ENCODE measurements around the gene CEACAM21.

CEACAM21 gene

DNA sequence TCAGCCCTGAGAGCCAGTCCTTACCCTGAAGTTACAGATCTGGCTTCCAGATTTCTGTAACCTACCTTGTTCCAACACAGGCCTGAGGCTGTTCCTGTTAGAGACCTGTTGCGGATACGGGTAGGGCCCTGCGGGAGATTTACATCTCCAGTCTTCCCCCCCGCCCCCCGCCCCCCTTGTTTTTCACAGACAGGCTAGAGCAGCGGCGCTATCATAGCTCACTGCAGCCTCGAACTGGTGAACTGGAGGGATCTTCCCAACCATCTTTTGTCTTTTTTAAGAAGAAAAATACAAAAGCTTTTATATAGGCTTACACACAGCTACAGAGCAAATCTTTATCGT lies 10.6 kb upstream of the CEACAM21 start:
- TF ChIP-seq, protein P1, sequence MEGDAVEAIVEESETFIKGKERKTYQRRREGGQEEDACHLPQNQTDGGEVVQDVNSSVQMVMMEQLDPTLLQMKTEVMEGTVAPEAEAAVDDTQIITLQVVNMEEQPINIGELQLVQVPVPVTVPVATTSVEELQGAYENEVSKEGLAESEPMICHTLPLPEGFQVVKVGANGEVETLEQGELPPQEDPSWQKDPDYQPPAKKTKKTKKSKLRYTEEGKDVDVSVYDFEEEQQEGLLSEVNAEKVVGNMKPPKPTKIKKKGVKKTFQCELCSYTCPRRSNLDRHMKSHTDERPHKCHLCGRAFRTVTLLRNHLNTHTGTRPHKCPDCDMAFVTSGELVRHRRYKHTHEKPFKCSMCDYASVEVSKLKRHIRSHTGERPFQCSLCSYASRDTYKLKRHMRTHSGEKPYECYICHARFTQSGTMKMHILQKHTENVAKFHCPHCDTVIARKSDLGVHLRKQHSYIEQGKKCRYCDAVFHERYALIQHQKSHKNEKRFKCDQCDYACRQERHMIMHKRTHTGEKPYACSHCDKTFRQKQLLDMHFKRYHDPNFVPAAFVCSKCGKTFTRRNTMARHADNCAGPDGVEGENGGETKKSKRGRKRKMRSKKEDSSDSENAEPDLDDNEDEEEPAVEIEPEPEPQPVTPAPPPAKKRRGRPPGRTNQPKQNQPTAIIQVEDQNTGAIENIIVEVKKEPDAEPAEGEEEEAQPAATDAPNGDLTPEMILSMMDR (IDR thresholded peaks at IDR 0.05; ENCODE audit: low read depth, low read length) = no peak
- no peak overlapping the region for H3K4me3 ChIP-seq (ENCODE audit: low read depth, low read length)
- in situ Hi-C loops (cut with HindIII; ENCODE audit: low sequenced_read_pairs) = no loop called here
- no peak for DNase-seq (ENCODE audit: low read depth, low spot score)

DNA sequence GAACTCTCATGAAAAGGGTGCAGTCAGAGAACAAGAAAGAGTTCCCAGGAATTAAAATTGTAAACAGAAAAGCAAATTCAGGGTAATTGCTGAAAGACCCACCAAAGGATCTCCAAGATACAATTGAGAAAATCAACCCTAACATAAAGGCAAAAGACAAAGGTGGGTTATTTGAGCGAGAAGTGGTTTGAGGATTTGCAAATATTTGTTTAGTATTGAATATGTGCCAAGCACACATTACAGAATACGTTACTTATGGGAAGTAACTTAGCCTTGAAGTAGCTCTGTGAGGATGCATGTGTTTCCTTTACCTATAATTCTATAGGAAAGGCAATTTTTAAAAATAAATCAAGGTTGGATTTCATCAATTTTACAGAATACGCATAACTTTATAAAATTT lies 10.0 kb upstream of the CEACAM21 start:
- DNase-seq (ENCODE audit: low read depth, low spot score) = no peak
- in situ Hi-C loops (cut with HindIII; ENCODE audit: low sequenced_read_pairs) = no loop called here
- TF ChIP-seq, protein P1 (IDR thresholded peaks at IDR 0.05; ENCODE audit: low read depth, low read length) = no peak
- H3K4me3 ChIP-seq (ENCODE audit: low read depth, low read length) = no peak overlapping the region

- H3K4me3 ChIP-seq (ENCODE audit: low read depth, low read length) = no peak overlapping the region
- DNase-seq (ENCODE audit: low read depth, low spot score) = no peak
- in situ Hi-C loops (cut with HindIII; ENCODE audit: low sequenced_read_pairs) = no loop called here
- TF ChIP-seq, protein P1 (IDR thresholded peaks at IDR 0.05; ENCODE audit: low read depth, low read length) = no peak
Measured at GRCh38 chr19:41569481-41570150, 6.3 kb upstream of the CEACAM21 start.

DNA sequence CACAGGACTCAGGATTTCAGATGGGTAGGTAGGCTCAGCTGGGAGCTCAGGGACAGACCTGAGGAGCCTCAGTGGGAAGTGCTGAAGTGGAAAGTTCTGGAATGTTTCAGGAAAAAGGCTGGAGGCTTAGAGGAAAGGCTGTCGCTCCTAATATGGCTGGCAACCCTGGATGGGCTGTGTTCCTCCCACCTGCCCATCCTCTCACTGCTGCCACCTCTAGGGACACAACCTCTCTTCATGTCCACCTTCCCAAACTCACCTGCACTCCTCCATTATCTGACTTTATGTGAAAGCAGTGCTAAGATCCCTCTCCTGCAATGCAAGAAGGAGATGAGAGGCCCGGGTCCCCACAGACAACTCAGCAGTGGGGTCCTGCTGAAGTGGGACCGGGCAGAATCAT lies 5.8 kb upstream of the CEACAM21 start:
- DNase-seq (ENCODE audit: low read depth, low spot score) = no peak
- in situ Hi-C loops (cut with HindIII; ENCODE audit: low sequenced_read_pairs) = no loop called here
- H3K4me3 ChIP-seq (ENCODE audit: low read depth, low read length) = no peak overlapping the region
- TF ChIP-seq, protein P1 (IDR thresholded peaks at IDR 0.05; ENCODE audit: low read depth, low read length) = no peak

DNA sequence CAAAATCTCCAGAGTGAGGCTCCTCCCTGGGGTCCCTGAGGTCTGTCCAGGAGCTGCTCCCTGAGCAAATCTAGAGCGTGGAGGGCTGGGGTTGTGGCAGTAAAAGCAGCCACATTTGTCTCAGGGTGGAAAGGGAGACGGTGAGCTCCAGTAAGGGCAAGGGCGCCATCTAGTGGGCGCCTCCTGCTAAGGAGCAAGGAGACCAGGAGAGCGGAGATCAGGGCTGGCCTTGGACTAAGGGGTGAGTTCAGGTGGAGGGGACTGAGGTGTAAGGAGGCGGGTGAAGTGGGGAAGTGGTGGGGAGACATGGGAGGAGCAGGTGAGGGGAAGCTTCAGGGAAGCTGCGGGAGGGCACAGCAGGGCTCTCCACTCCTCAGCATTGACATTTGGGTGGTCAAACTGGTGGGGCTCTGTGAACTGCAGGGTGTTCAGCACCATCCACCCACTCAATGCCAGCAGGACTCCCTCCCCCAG lies 5.3 kb upstream of the CEACAM21 start:
- H3K4me3 ChIP-seq (ENCODE audit: low read depth, low read length) = no peak overlapping the region
- in situ Hi-C loops (cut with HindIII; ENCODE audit: low sequenced_read_pairs) = no loop called here
- DNase-seq (ENCODE audit: low read depth, low spot score) = peak; percentile 53
- TF ChIP-seq, protein P1 (IDR thresholded peaks at IDR 0.05; ENCODE audit: low read depth, low read length) = peak; percentile 96

DNA sequence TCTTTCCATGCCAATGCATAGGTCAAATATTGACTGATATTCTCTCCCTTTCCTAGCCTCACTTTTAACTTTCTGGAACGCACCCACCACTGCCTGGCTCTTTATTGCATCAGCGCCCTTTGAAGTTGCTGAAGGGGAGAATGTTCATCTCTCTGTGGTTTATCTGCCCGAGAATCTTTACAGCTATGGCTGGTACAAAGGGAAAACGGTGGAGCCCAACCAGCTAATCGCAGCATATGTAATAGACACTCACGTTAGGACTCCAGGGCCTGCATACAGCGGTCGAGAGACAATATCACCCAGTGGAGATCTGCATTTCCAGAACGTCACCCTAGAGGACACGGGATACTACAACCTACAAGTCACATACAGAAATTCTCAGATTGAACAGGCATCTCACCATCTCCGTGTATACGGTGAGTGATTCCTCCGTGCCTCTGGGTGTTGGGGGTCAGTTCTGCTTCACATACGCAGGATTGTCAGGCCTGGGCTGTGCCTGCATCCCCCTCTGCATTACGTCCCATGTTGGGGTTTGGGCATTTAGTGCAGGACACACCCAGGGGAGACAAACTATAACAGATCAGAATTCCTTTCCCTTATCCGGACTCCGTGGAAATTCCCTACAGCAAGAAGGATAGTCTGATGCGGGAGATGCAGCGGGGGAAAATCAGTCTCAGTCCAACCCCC lies 1.3 kb downstream of the CEACAM21 start:
- in situ Hi-C loops (cut with HindIII; ENCODE audit: low sequenced_read_pairs) = no loop called here
- TF ChIP-seq, protein P1 (IDR thresholded peaks at IDR 0.05; ENCODE audit: low read depth, low read length) = no peak
- H3K4me3 ChIP-seq (ENCODE audit: low read depth, low read length) = no peak overlapping the region
- DNase-seq (ENCODE audit: low read depth, low spot score) = no peak
